ENCODE data around the gene TRPT1. TPM values are rescaled to one million over a fixed set of nuclear protein-coding genes. Genes with fewer than 3 reads are reported as not detected.
A peak's percentile ranks its signal among the peaks of the same experiment; 100 is the strongest.

The TRPT1 gene
- total and polyA plus RNA-seq, 9 of the 15 experiments (the other 6 are each of a cell fraction or from before 2014, with no cell fraction given) = 4.6 to 41.7 (median 23.1) TPM

- peak; percentile 51 for TF ChIP-seq ZNF511 (CRISPR knock-in tag; IDR thresholded peaks at IDR 0.05)
- no peak for TF ChIP-seq FOXK2 (conservative IDR thresholded peaks at IDR 0.05 in 1 of 2, IDR thresholded peaks at IDR 0.05 in 1 of 2; ENCODE audit: low read depth in 2 of 2)
- no peak for TF ChIP-seq NFXL1 (CRISPR knock-in tag; IDR thresholded peaks at IDR 0.05)
- peak; percentile 40 for TF ChIP-seq SAP30 (IDR thresholded peaks at IDR 0.05; ENCODE audit: borderline replicate concordance, insufficient read depth, low read depth, low read length, poor library complexity, severe bottlenecking)
- TF ChIP-seq CBX3 (IDR thresholded peaks at IDR 0.05; ENCODE audit: borderline replicate concordance in 1 of 2, low read length in 2 of 2) = 0 out of 3 replicates have a peak, but pooled peaks of 1 of the 2 experiments have one; percentile 2
- TF ChIP-seq ZNF561 (CRISPR knock-in tag; conservative IDR thresholded peaks at IDR 0.05) = no peak
- TF ChIP-seq SP1 (CRISPR knock-in tag; IDR thresholded peaks at IDR 0.05) = peak; percentile 55; the same call in 1 of the 2 replicates
- 0 out of 2 replicates have a peak, but pooled peaks have one; percentile 79 for TF ChIP-seq RBM14 (IDR thresholded peaks at IDR 0.05; ENCODE audit: borderline replicate concordance, insufficient read depth, low read depth, low read length)
- TF ChIP-seq, protein P1, sequence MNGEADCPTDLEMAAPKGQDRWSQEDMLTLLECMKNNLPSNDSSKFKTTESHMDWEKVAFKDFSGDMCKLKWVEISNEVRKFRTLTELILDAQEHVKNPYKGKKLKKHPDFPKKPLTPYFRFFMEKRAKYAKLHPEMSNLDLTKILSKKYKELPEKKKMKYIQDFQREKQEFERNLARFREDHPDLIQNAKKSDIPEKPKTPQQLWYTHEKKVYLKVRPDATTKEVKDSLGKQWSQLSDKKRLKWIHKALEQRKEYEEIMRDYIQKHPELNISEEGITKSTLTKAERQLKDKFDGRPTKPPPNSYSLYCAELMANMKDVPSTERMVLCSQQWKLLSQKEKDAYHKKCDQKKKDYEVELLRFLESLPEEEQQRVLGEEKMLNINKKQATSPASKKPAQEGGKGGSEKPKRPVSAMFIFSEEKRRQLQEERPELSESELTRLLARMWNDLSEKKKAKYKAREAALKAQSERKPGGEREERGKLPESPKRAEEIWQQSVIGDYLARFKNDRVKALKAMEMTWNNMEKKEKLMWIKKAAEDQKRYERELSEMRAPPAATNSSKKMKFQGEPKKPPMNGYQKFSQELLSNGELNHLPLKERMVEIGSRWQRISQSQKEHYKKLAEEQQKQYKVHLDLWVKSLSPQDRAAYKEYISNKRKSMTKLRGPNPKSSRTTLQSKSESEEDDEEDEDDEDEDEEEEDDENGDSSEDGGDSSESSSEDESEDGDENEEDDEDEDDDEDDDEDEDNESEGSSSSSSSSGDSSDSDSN (IDR thresholded peaks at IDR 0.05; ENCODE audit: borderline replicate concordance in 1 of 2, low read depth in 2 of 2, low read length in 2 of 2) = 0 out of 4 replicates have a peak, but pooled peaks of 1 of the 2 experiments have one; percentile 38
- TF ChIP-seq CREB1 (IDR thresholded peaks at IDR 0.05) = no peak
- TF ChIP-seq CREB1 (CRISPR knock-in tag; IDR thresholded peaks at IDR 0.05) = no peak
- TF ChIP-seq, protein P2, sequence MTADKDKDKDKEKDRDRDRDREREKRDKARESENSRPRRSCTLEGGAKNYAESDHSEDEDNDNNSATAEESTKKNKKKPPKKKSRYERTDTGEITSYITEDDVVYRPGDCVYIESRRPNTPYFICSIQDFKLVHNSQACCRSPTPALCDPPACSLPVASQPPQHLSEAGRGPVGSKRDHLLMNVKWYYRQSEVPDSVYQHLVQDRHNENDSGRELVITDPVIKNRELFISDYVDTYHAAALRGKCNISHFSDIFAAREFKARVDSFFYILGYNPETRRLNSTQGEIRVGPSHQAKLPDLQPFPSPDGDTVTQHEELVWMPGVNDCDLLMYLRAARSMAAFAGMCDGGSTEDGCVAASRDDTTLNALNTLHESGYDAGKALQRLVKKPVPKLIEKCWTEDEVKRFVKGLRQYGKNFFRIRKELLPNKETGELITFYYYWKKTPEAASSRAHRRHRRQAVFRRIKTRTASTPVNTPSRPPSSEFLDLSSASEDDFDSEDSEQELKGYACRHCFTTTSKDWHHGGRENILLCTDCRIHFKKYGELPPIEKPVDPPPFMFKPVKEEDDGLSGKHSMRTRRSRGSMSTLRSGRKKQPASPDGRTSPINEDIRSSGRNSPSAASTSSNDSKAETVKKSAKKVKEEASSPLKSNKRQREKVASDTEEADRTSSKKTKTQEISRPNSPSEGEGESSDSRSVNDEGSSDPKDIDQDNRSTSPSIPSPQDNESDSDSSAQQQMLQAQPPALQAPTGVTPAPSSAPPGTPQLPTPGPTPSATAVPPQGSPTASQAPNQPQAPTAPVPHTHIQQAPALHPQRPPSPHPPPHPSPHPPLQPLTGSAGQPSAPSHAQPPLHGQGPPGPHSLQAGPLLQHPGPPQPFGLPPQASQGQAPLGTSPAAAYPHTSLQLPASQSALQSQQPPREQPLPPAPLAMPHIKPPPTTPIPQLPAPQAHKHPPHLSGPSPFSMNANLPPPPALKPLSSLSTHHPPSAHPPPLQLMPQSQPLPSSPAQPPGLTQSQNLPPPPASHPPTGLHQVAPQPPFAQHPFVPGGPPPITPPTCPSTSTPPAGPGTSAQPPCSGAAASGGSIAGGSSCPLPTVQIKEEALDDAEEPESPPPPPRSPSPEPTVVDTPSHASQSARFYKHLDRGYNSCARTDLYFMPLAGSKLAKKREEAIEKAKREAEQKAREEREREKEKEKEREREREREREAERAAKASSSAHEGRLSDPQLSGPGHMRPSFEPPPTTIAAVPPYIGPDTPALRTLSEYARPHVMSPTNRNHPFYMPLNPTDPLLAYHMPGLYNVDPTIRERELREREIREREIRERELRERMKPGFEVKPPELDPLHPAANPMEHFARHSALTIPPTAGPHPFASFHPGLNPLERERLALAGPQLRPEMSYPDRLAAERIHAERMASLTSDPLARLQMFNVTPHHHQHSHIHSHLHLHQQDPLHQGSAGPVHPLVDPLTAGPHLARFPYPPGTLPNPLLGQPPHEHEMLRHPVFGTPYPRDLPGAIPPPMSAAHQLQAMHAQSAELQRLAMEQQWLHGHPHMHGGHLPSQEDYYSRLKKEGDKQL (CRISPR knock-in tag; IDR thresholded peaks at IDR 0.05; ENCODE audit: borderline replicate concordance) = no peak
- peak; percentile 95 for TF ChIP-seq CHD1 (IDR thresholded peaks at IDR 0.05; ENCODE audit: low read length)
- peak; percentile 65; the same call in 1 of the 2 replicates for TF ChIP-seq HDGF (IDR thresholded peaks at IDR 0.05)
- no peak for TF ChIP-seq THRA (IDR thresholded peaks at IDR 0.05)
- peak in 1 of 2 experiments; percentile 58; a peak in 1 of 4 replicates for TF ChIP-seq SRF (CRISPR knock-in tag; IDR thresholded peaks at IDR 0.05)
Observed at GRCh38 chr11:64206457-64207255, 19.3 kb downstream of the TRPT1 start, which contains the start of gene FERMT3 (continued).
